Lower leg skin (tissue), 4 donors: ENCODE data around the gene MRPL30. TPM values are rescaled to one million over a fixed set of nuclear protein-coding genes. Genes with fewer than 3 reads are reported as not detected.

Experiments used
- DNase-seq, 2 donors: peaks; one replicate each; pipeline ENCODE4 v3.0.0-alpha.2; 2019; ENCODE audit warnings: low spot score in 2 of 2
- H3K4me3 ChIP-seq: fragments of 200-600 bp; sonication (generic); 2 replicates; pipeline ENCODE4 v1.5.1; 2017; ENCODE audit warnings: mild to moderate bottlenecking, low read depth; ENCODE audit not compliant: poor library complexity, severe bottlenecking
- POLR2A ChIP-seq, 2 donors: fragments of 450-650 bp; IDR thresholded peaks; one replicate each; pipeline ENCODE4 v1.6.1; 2016 to 2017; ENCODE audit warnings: antibody characterized with exemption in 2 of 2, mild to moderate bottlenecking in 1 of 2, moderate library complexity in 1 of 2
- WGBS, 2 donors: methylation state at CpG; one replicate each; pipeline ENCODE4 v1.1.5; 2018; 5-methylcytosine and 5-hydroxymethylcytosine counted together
- intact Hi-C: fragments of 100-400 bp; cut with DNase I; formaldehyde crosslinking; loops from one replicate; pipeline ENCODE4 v1.15.0; 2023; ENCODE audit warnings: low total_unique reads
- total RNA-seq, 4 donors: library from RNA; depleted of rRNA; stranded (reverse); fragments of >200 nt; gene quantifications; one replicate each; pipeline ENCODE4 v1.1.0, GENCODE V29; 2016
- TF ChIP-seq, protein P1 (sequence below), 3 donors: fragments of 450-650 bp; IDR thresholded peaks; one replicate each; pipeline ENCODE4 v1.5.1; 2016; ENCODE audit warnings: antibody characterized with exemption in 3 of 3, mild to moderate bottlenecking in 3 of 3, moderate library complexity in 2 of 3

The MRPL30 gene
- total RNA-seq, 4 donors from 2014 or later, result 26.6 to 33.0 (median 30.0) TPM

DNA sequence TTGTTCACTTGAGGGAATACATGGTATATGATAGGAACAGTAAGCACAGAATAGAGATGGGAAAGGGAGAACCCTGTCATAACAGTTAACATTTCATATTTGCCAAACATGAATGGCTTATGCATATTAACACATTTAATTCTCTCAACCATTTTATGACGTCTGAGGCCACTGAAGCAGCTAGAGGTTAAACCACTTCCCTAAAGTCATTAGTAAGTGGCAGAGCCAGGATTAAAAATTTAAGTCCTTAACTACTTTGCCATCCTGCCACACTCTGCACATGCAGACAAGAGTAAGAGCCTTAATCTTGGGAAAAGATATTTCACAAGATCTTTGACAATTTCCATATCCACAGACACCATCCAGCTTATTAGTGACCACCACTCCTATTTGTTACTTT, 24.1 kb upstream of the MRPL30 start:
- H3K4me3 ChIP-seq, result no peak overlapping the region
- TF ChIP-seq POLR2A (IDR thresholded peaks at IDR 0.05), result no peak
- TF ChIP-seq, protein P1, sequence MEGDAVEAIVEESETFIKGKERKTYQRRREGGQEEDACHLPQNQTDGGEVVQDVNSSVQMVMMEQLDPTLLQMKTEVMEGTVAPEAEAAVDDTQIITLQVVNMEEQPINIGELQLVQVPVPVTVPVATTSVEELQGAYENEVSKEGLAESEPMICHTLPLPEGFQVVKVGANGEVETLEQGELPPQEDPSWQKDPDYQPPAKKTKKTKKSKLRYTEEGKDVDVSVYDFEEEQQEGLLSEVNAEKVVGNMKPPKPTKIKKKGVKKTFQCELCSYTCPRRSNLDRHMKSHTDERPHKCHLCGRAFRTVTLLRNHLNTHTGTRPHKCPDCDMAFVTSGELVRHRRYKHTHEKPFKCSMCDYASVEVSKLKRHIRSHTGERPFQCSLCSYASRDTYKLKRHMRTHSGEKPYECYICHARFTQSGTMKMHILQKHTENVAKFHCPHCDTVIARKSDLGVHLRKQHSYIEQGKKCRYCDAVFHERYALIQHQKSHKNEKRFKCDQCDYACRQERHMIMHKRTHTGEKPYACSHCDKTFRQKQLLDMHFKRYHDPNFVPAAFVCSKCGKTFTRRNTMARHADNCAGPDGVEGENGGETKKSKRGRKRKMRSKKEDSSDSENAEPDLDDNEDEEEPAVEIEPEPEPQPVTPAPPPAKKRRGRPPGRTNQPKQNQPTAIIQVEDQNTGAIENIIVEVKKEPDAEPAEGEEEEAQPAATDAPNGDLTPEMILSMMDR (IDR thresholded peaks at IDR 0.05), result no peak
- intact Hi-C loops, result no loop called here
- 82% methylated on average over 1 of the region's 1 CpG for whole genome bisulfite sequencing, 2 donors
- no peak for DNase-seq

DNA sequence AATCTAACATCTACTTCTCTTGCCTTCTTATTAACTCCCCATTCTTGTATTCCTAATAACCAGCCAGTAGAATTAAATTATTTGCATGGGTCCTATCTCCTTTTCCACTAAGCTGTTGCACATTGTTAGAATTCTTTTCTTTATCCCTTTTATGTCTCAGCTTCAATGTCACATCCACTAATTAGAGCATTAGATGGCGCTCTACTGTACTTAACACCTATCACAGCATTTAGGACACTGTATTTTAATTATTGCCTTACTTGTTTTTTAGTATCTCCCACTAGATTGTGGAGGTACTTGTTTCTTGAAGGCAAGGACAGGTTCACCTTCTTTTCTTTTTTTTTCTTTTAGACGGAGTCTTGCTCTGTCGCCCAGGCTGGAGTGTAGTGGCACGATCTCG, 22.4 kb upstream of the MRPL30 start:
- no peak for DNase-seq
- H3K4me3 ChIP-seq, result no peak overlapping the region
- TF ChIP-seq POLR2A (IDR thresholded peaks at IDR 0.05), result no peak
- TF ChIP-seq, protein P1 (IDR thresholded peaks at IDR 0.05), result no peak
- 92% methylated on average over 5 of the region's 5 CpGs for WGBS, 2 donors
- intact Hi-C loops, result no loop called here

DNA sequence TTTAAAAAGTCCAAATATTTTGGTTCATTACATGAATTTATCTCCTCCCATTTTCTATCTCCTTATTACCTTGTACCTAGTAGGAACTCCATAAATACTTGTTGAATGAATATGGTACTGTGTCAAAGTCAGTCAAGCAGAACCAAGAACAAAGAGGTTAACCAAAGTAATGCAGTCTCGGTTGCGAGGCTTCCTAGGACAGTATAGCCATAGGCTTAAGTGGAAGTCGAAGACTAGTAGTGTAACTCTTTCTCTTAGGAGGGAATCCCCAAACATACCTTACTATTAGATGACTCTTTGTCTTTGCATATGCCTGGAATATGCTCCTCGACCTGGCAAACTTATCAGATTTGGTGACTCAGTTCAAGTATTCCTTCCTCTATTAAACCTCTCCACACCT, 21.4 kb upstream of the MRPL30 start:
- no peak for DNase-seq
- no peak overlapping the region for H3K4me3 ChIP-seq
- TF ChIP-seq, protein P1 (IDR thresholded peaks at IDR 0.05), result no peak
- no peak for TF ChIP-seq POLR2A (IDR thresholded peaks at IDR 0.05)
- intact Hi-C loops, result no loop called here
- 87 to 93% methylated on average over 4 of the region's 4 CpGs for WGBS, 2 donors

DNA sequence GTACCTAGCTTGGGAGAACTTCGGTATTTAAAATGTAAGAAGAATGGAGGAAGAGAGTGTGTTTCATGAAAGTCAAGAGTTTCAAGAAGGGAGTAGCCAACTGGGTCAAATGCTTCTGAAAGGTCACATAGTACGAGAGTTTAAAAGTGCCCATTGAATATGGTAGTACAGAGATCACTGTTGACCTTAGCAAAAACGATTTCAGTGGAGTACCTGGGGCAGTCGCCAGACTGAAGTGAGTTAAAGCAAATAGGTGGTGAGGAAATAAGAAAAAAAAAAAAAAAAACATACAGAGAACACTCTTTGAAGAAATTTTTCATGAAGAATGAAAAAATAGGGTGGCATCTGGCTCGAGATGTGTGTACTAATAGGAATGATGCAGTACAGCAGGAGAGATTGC, 14.8 kb upstream of the MRPL30 start:
- H3K4me3 ChIP-seq, result no peak overlapping the region
- no peak for TF ChIP-seq POLR2A (IDR thresholded peaks at IDR 0.05)
- TF ChIP-seq, protein P1 (IDR thresholded peaks at IDR 0.05), result no peak
- DNase-seq, result no peak
- 84 to 94% methylated on average over 5 of the region's 5 CpGs for WGBS, 2 donors
- intact Hi-C loops, result no loop called here

DNA sequence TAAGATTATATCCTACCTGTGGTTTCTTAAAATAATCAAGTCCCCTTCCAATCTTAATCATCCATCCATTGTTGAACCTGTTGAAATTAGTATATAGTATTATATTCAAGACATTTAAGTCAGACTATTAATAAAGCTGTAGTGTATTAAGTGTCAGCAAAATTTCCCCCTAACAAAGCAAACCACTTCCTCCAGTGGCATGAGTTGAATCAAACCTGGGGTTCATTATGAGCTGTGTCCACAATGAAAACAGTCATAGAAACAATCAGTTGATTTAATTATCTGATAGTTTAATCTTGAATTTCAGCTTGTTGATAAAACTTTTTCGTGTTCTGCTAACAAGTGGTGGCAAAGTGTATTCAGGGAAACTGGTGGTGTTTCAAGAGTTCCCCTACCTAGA, 11.4 kb upstream of the MRPL30 start:
- DNase-seq, result no peak
- no peak overlapping the region for H3K4me3 ChIP-seq
- WGBS, 2 donors, result 74 to 78% methylated on average over 1 of the region's 1 CpG
- TF ChIP-seq, protein P1 (IDR thresholded peaks at IDR 0.05), result no peak
- no peak for TF ChIP-seq POLR2A (IDR thresholded peaks at IDR 0.05)
- intact Hi-C loops, result no loop called here

DNA sequence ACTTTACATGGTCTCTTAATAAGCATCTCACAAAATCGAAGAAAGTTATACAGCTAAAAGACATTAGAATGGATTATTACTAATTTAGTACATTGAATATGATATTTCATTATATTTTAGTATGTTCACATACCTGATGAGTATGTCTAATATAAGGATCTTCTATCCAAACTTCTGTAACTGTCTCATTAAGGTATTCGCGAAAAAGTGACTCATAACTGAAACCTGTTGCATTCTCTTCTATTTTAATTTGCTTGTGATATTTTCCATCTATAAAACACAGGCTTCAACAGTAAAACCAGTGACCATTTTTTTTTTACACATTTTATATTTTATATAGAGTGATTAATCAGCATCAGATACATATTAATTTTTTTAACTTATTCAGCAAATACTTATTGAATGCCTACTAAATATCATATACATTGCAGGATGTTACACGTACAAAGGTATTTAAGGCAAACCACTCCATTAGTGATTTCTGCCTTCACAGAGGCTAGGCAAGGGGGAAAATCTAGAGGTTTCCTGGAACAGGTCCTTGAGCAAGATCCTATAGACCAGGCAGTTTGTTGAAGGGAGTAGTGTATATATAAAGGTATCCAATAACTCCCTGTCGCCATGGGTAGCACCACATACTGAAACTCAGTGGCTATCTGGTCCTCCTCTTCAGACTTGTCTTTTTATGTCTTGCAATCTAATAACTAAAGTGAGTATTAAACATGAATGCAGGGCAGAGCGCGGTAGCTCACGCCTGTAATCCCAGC, 9.4 kb upstream of the MRPL30 start:
- H3K4me3 ChIP-seq, result no peak overlapping the region
- DNase-seq, result no peak
- intact Hi-C loops, result no loop called here
- 96 to 97% methylated on average over 8 of the region's 8 CpGs for WGBS, 2 donors
- no peak for TF ChIP-seq POLR2A (IDR thresholded peaks at IDR 0.05)
- TF ChIP-seq, protein P1 (IDR thresholded peaks at IDR 0.05), result no peak
